ENCODE results near the gene HACD3. TPM values are rescaled to one million over a fixed set of nuclear protein-coding genes. Genes with fewer than 3 reads are reported as not detected.

The HACD3 gene
- total RNA-seq, 1 donor: 89.3 TPM

DNA sequence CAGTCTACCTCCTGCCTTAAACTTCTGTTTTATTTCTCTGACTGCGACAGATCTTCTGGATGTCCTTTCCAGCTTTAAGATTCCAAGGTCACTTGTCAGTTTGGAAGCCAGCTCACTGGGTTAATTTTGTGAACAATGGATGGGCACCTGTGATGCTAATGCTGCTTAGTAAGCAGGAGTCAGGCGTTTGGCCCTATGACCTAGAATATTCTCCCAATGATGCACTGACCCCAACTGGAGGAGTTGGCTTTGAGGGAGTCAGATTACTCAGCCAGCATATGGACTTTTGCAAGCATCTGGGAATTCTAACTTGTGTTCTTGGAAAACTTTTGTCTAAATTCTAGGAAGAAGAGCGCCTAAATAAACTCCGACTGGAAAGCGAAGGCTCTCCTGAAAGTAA, 28.1 kb downstream of the HACD3 start:
- no peak overlapping the region for H3K4me3 ChIP-seq (ENCODE audit: low read depth, low read length)
- no peak for TF ChIP-seq CTCF (IDR thresholded peaks at IDR 0.05; ENCODE audit: insufficient read depth, low read length)
- peak; percentile 61 for DNase-seq (ENCODE audit: low read depth)

DNA sequence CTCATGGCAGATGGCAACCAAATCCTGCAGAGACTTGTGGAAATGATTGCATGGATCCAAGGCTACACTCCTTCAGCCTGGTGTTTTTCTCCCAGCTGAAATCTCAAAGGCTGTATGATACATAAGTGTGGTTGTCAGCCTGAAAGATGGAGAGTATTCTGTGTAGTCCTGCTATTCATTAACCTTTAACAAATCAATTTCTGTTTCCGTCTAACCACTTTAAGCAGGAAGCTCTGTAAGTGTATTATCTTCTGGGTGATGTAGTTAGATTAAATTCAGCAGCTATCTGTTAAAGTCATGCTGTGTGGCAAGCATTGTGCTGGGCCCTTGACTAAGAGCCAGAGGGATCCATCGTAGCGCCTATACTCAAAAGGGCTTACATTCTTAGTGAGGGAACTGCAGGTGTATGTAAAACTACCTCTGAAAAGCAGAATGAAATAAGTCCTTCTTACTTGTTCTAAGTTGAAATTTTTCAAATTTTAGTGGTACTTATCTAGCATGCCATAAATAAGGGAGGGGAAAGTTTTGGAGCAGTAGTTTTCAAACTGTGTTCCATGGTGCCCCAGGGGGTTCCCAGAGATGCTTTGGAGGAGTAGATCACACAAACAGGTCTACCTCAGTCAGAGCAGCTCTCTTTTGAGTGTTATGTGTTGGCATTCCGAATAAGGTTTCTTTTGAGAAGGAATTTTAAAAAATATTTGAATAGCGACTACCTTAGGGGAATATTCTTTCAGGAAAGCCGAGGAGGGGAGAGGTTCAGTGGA, 28.9 kb downstream of the HACD3 start:
- DNase-seq (ENCODE audit: low read depth): no peak
- no peak overlapping the region for H3K4me3 ChIP-seq (ENCODE audit: low read depth, low read length)
- TF ChIP-seq CTCF (IDR thresholded peaks at IDR 0.05; ENCODE audit: insufficient read depth, low read length): no peak

- no peak for DNase-seq (ENCODE audit: low read depth)
- no peak for TF ChIP-seq CTCF (IDR thresholded peaks at IDR 0.05; ENCODE audit: insufficient read depth, low read length)
- no peak overlapping the region for H3K4me3 ChIP-seq (ENCODE audit: low read depth, low read length)
These were observed 29.7 kb downstream of the HACD3 start for GRCh38 chr15:65559941-65560340.

GRCh38 chr15:65561934-65562333, 31.7 kb downstream of the HACD3 start:
- H3K4me3 ChIP-seq (ENCODE audit: low read depth, low read length): no peak overlapping the region
- TF ChIP-seq CTCF (IDR thresholded peaks at IDR 0.05; ENCODE audit: insufficient read depth, low read length): no peak
- DNase-seq (ENCODE audit: low read depth): no peak

- no peak for DNase-seq (ENCODE audit: low read depth)
- no peak overlapping the region for H3K4me3 ChIP-seq (ENCODE audit: low read depth, low read length)
- TF ChIP-seq CTCF (IDR thresholded peaks at IDR 0.05; ENCODE audit: insufficient read depth, low read length): no peak
These were observed 39.5 kb downstream of the HACD3 start for GRCh38 chr15:65569728-65570127.

- no peak for TF ChIP-seq CTCF (IDR thresholded peaks at IDR 0.05; ENCODE audit: insufficient read depth, low read length)
- DNase-seq (ENCODE audit: low read depth): no peak
- H3K4me3 ChIP-seq (ENCODE audit: low read depth, low read length): no peak overlapping the region
These were observed 41.7 kb downstream of the HACD3 start for GRCh38 chr15:65571971-65572370.

- no peak for TF ChIP-seq CTCF (IDR thresholded peaks at IDR 0.05; ENCODE audit: insufficient read depth, low read length)
- peak; percentile 47 for DNase-seq (ENCODE audit: low read depth)
- no peak overlapping the region for H3K4me3 ChIP-seq (ENCODE audit: low read depth, low read length)
These were observed 46.4 kb downstream of the HACD3 start for GRCh38 chr15:65576664-65577063.

Data from fibroblast of the aortic adventitia (primary cell).